RWPE2 (cell line): ENCODE data around the gene GLB1L.
"Not testable (repeated sequence)": the region's sequence is repeated elsewhere in the genome, so short reads cannot be mapped to it uniquely, and the experiment has no call there.

ENCODE experiments used
- ATAC-seq: fragments of 200-7000 bp; cut with Tn5 transposase; 3 replicates; pipeline ENCODE4 v1.9.1; 2021; ENCODE audit warnings: low read depth
- DNase-seq: peaks from one replicate; pipeline ENCODE4 v3.0.0-alpha.2; 2020; ENCODE audit warnings: low spot score
- H3K27ac ChIP-seq: fragments of 450-650 bp; 2 replicates; pipeline ENCODE4 v1.5.1; 2017; ENCODE audit warnings: mild to moderate bottlenecking; ENCODE audit not compliant: poor library complexity, severe bottlenecking
- H3K27me3 ChIP-seq: fragments of 250-450 bp; sonication (Bioruptor Pico); 2 replicates; pipeline ENCODE4 v1.5.1; 2021; ENCODE audit warnings: mild to moderate bottlenecking, moderate library complexity; ENCODE audit not compliant: insufficient read depth, poor library complexity, severe bottlenecking
- H3K36me3 ChIP-seq: fragments of 250-450 bp; sonication (Bioruptor Pico); 2 replicates; pipeline ENCODE4 v1.5.1; 2020; ENCODE audit warnings: low read depth, mild to moderate bottlenecking, moderate library complexity
- H3K4me1 ChIP-seq: fragments of 250-450 bp; sonication (Bioruptor Pico); 2 replicates; pipeline ENCODE4 v1.5.1; 2021; ENCODE audit warnings: mild to moderate bottlenecking, moderate library complexity; ENCODE audit not compliant: insufficient read depth, poor library complexity, severe bottlenecking
- H3K4me3 ChIP-seq: fragments of 250-450 bp; sonication (Bioruptor Pico); 2 replicates; pipeline ENCODE4 v1.5.1; 2021; ENCODE audit warnings: mild to moderate bottlenecking, moderate library complexity; ENCODE audit not compliant: severe bottlenecking
- H3K9me3 ChIP-seq: fragments of 250-450 bp; sonication (Bioruptor Pico); 2 replicates; pipeline ENCODE4 v1.5.1; 2021; ENCODE audit warnings: mild to moderate bottlenecking, moderate library complexity; ENCODE audit not compliant: severe bottlenecking
- CTCF ChIP-seq: fragments of 450-650 bp; IDR thresholded peaks from one replicate; pipeline ENCODE4 v1.5.1; 2017; ENCODE audit warnings: mild to moderate bottlenecking, moderate library complexity; ENCODE audit not compliant: poor library complexity, severe bottlenecking

GLB1L gene

DNA sequence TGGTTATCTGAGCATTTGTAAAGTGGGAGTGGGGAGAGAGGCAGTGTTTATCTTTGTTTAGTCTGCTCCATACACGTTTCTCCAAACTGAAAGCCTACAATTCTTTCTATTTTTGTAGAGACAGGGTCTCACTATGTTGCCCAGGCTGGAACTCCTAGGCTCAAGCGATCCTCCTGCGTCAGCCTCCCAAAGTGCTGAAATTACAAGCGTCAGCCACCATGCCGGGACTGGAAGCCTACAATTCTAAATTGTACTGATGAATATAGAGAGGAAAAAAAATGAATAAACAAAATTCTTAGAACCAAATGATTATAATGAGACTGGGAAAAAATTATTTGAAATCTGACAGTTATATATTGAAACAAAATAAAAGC, 40.1 kb downstream of the GLB1L start:
- Histone ChIP-seq H3K4me3 (no peak overlapping the region), H3K36me3 (peaks cover 8% of the 10 kb centered on the region), H3K9me3 (no peaks in the 10 kb centered on the region), H3K4me1 (peaks cover 7% of the 10 kb centered on the region), H3K27ac (no peak overlapping the region), H3K27me3 (no peaks in the 10 kb centered on the region)
- TF ChIP-seq CTCF: no peak
- ATAC-seq (no peak), DNase-seq (no peak)

DNA sequence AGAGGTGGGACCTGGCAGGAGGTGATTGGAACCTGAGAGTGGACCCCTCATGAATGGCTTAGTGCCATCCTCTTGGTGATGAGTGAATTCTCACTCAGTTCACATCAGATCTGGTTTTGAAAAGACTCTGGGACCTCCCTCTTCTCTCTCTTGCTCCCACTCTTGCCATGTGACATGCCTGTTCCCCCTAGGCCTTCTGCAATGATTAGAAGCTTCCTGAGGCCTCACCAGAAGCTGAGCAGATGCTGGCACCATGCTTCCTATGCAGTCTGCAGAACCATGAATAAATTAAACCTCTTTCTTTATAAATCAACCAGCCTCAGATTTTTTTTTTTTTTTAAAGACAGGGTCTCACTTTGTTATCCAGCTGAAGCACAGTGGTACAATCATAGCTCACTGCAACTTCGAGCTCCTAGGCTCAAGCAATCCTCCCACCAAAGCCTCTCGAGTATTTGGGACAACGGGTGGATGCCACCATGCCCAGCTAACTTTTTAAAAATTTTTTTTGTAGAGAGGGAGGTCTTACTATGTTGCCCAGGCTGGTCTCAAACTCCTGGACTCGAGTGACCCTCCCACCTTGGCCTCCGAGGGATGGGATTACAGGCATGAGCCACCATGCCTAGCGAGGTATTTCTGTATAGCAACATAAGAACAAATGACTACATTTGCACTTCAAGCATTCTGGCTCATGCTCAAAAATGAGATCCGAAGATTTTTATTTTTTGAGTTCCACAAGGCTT, 40.6 kb downstream of the GLB1L start:
- ATAC-seq: no peak
- H3K27ac ChIP-seq: no peak overlapping the region
- H3K9me3 ChIP-seq: no peaks in the 10 kb centered on the region
- no peak overlapping the region for H3K4me3 ChIP-seq
- H3K36me3 ChIP-seq: peaks cover 8% of the 10 kb centered on the region
- no peaks in the 10 kb centered on the region for H3K27me3 ChIP-seq
- no peak for TF ChIP-seq CTCF
- no peak for DNase-seq
- peaks cover 7% of the 10 kb centered on the region for H3K4me1 ChIP-seq

DNA sequence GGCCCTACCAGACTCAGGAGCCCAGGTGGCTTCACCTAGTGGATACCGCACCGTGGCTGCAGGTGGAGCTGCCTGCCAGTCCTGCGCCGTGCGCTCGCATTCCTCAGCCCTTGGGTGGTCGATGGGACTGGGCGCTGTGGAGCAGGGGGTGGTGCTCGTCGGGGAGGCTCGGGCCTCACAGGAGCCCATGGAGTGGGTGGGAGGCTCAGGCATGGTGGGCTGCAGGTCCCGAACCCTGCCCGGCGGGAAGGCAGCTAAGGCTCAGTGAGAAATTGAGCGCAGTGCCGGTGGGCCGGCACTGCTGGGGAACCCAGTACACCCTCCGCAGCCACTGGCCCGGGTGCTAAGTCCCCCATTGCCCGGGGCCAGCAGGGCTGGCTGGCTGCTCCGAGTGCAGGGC, 43.9 kb downstream of the GLB1L start:
- not testable (repeated sequence) for DNase-seq, ATAC-seq, H3K4me3 ChIP-seq, H3K9me3 ChIP-seq, H3K4me1 ChIP-seq, H3K36me3 ChIP-seq, H3K27me3 ChIP-seq, H3K27ac ChIP-seq

GRCh38 chr2:219200502-219201326, 44.5 kb downstream of the GLB1L start:
- not testable (repeated sequence) for H3K4me3 ChIP-seq, H3K4me1 ChIP-seq, H3K27me3 ChIP-seq, ATAC-seq, H3K36me3 ChIP-seq, H3K27ac ChIP-seq, H3K9me3 ChIP-seq, DNase-seq

GRCh38 chr2:219199470-219200211, 45.6 kb downstream of the GLB1L start:
- Histone ChIP-seq H3K36me3 (no peaks in the 10 kb centered on the region), H3K27me3 (no peaks in the 10 kb centered on the region), H3K4me3 (no peak overlapping the region), H3K27ac (no peak overlapping the region), H3K4me1 (no peaks in the 10 kb centered on the region), H3K9me3 (no peaks in the 10 kb centered on the region)
- ATAC-seq (no peak), DNase-seq (no peak)
- TF ChIP-seq CTCF: no peak
